ENCODE results near the gene MAG. TPM values are rescaled to one million over a fixed set of nuclear protein-coding genes. Genes with fewer than 3 reads are reported as not detected.

The MAG gene
- total RNA-seq, 1 experiment from 2014 or later, result 0.46 TPM

GRCh38 chr19:35265126-35265899 lies 26.6 kb upstream of the MAG start:
- TF ChIP-seq TEAD1 (CRISPR knock-in tag; IDR thresholded peaks at IDR 0.05), result no peak
- no peak for TF ChIP-seq ATF6 (CRISPR knock-in tag; IDR thresholded peaks at IDR 0.05)
- no peak for TF ChIP-seq ATF3 (CRISPR knock-in tag; conservative IDR thresholded peaks at IDR 0.05)
- no peak for TF ChIP-seq ZNF219 (CRISPR knock-in tag; IDR thresholded peaks at IDR 0.05; ENCODE audit: borderline replicate concordance)
- no peak for TF ChIP-seq AFF4 (CRISPR knock-in tag; IDR thresholded peaks at IDR 0.05; ENCODE audit: borderline replicate concordance)
- TF ChIP-seq TCF7 (CRISPR knock-in tag; IDR thresholded peaks at IDR 0.05; ENCODE audit: low read depth), result no peak
- no peak for TF ChIP-seq AR (CRISPR knock-in tag; IDR thresholded peaks at IDR 0.05)
- TF ChIP-seq RORB (CRISPR knock-in tag; IDR thresholded peaks at IDR 0.05), result no peak
- no peak for TF ChIP-seq ATF1 (CRISPR knock-in tag; IDR thresholded peaks at IDR 0.05)
- TF ChIP-seq ZBTB43 (CRISPR knock-in tag; IDR thresholded peaks at IDR 0.05), result no peak
- no peak for TF ChIP-seq JUN (CRISPR knock-in tag; IDR thresholded peaks at IDR 0.05)
- no peaks in the 10 kb centered on the region for H3K27me3 Mint-ChIP-seq (ENCODE audit: low read depth)
- no peaks in the 10 kb centered on the region for H3K9me3 Mint-ChIP-seq
- DNase-seq (ENCODE audit: low spot score) (peak; percentile 8), ATAC-seq (no peak)
- H3K4me3 Mint-ChIP-seq, result 0 out of 2 replicates have a peak overlapping the region, but pooled peaks have one; percentile 5
- H3K4me1 Mint-ChIP-seq, result peaks cover 7% of the 10 kb centered on the region
- H3K36me3 Mint-ChIP-seq, result peaks cover 26% of the 10 kb centered on the region
- peak overlapping the region; percentile 79 for H3K27ac Mint-ChIP-seq
- POLR2A ChIA-PET, result no interaction called here
- CTCF ChIA-PET, result interaction anchor here (0.8 to 2.5 kb wide), 3 partner anchors 29 to 198 kb away, joined by 3 to 8 read pairs (median 4); no protein-coding TSS in a partner anchor

- Mint-ChIP-seq H3K27me3 (ENCODE audit: low read depth) (no peaks in the 10 kb centered on the region), H3K27ac (peak overlapping the region; percentile 84), H3K4me1 (peaks cover 7% of the 10 kb centered on the region), H3K9me3 (no peaks in the 10 kb centered on the region), H3K4me3 (peak overlapping the region; percentile 48), H3K36me3 (peaks cover 28% of the 10 kb centered on the region)
- DNase-seq (ENCODE audit: low spot score) (no peak), ATAC-seq (no peak)
- ChIA-PET CTCF (interaction anchor here (0.6 to 2.5 kb wide), 6 partner anchors 29 to 210 kb away, joined by 3 to 8 read pairs (median 3); no protein-coding TSS in a partner anchor), POLR2A (interaction anchor here (0.6 kb wide), 1 partner anchor 21 kb away, joined by 3 read pairs; no protein-coding TSS in a partner anchor)
- TF ChIP-seq ZNF416 (CRISPR knock-in tag; IDR thresholded peaks at IDR 0.05) (0 out of 2 replicates have a peak, but pooled peaks have one; percentile 64), CBFB (CRISPR knock-in tag; IDR thresholded peaks at IDR 0.05; ENCODE audit: low read depth) (no peak), TEAD4 (CRISPR knock-in tag; IDR thresholded peaks at IDR 0.05) (no peak)
These were observed 26.0 kb upstream of the MAG start for GRCh38 chr19:35265900-35266519.
